GM18502 (cell line): ENCODE results near the gene ABHD6.
"Not testable (repeated sequence)": the region's sequence is repeated elsewhere in the genome, so short reads cannot be mapped to it uniquely, and the experiment has no call there.

Source experiments
- ATAC-seq: cut with Tn5 transposase; IDR thresholded peaks from one replicate; pipeline ENCODE4 v1.9.1; 2021; ENCODE audit warnings: mild to moderate bottlenecking; ENCODE audit not compliant: unreplicated experiment, poor library complexity

The ABHD6 gene

GRCh38 chr3:58334013-58334321, 96.4 kb downstream of the ABHD6 start:
- ATAC-seq: no peak

- ATAC-seq: no peak
Observed at GRCh38 chr3:58334506-58334884, 96.9 kb downstream of the ABHD6 start.

- no peak for ATAC-seq
Observed at GRCh38 chr3:58335652-58335947, 98.0 kb downstream of the ABHD6 start.

- ATAC-seq: no peak
Observed at GRCh38 chr3:58336135-58336882, 98.7 kb downstream of the ABHD6 start.

GRCh38 chr3:58337190-58337589, 99.6 kb downstream of the ABHD6 start:
- ATAC-seq: no peak

DNA sequence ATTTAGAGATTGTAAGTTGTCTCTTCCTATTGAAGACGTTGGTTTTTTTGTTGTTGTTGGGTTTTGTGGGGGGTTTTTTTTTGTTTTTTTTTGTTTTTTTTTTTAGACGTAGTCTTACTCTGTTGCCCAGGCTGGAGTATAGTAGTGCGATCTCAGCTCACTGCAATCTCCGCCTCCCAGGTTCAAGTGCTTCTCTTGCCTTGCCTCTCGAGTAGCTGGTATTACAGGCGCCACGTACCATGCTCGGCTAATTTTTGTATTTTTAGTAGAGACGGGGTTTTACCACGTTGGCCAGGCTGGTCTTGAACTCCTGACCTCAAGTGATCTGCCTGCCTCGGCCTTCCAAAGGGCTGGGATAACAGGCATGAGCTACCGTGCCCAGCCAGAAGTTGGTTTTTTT, 101.6 kb downstream of the ABHD6 start:
- not testable (repeated sequence) for ATAC-seq

DNA sequence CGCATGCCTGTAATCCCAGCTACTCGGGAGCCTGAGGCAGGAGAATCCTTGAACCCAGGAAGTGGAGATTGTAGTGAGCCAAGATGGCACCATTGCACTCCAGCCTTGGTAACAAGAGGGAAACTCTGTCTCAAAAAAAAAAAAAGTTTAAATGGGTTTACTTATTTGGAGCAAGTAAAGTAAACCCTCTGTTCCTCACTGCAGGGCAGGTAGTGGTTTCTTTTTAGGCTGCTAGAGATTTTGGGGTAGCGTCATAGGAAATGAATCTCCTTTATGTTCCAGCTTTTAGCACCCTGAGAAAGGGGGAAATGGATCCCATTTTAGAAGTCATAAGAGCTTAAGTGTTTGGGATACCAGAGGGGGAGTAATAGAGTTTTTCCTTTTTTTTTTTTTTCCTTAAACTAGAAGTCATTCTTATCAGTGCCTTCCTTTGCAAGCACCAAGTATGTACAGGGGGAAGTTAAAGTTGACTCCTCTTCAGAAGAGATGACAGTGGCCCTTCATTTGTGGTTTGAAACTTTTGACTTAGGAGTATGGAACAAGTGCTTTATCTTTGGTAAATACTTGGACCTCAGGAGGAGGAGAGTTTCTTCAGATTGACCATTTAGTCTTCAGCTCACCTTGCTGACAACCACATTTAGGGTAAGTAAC, 103.1 kb downstream of the ABHD6 start:
- ATAC-seq: no peak

GRCh38 chr3:58341376-58341775, 103.8 kb downstream of the ABHD6 start:
- ATAC-seq: no peak

DNA sequence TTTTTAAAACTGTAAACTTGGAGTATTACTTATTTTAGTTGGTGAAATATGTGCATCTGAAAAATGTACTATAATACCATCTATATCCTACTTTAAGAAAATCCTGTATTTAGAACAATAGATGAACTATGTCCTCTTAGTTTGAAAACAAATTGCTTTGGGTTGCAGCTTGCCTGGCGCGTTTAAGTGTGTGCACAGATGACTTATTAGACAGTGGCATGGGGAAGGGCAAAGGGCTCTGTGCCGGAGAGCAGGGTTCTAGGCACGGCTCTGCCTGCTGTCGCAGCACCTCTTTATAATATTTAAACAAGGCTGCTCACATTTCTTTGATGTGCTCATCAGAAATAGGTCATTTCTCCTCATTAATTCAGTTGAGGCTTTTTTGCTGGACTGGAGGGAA, 105.1 kb downstream of the ABHD6 start:
- ATAC-seq: no peak
